ENCODE measurements around the gene AMIGO2. TPM values are rescaled to one million over a fixed set of nuclear protein-coding genes. Genes with fewer than 3 reads are reported as not detected.
"Not testable (repeated sequence)": the region's sequence is repeated elsewhere in the genome, so short reads cannot be mapped to it uniquely, and the experiment has no call there.

Gene AMIGO2
- 35.3 and 40.9 TPM in 2 replicates for total RNA-seq

- DNase-seq (ENCODE audit: extremely low read depth, low read depth, low spot score), result no peak
These were observed at the start of gene AMIGO2, which contains the start of gene PCED1B for GRCh38 chr12:47079468-47079980. AMIGO2 (minus strand) TSS chr12:47079959; CDS start chr12:47079002, 957 bp downstream. PCED1B (plus strand) TSS chr12:47079621; CDS start chr12:47235064, 155,443 bp downstream.

GRCh38 chr12:47126246-47126645 is 46.5 kb upstream of the AMIGO2 start:
- no peak for DNase-seq (ENCODE audit: extremely low read depth, low read depth, low spot score)

GRCh38 chr12:47124451-47124850 is 44.7 kb upstream of the AMIGO2 start:
- DNase-seq (ENCODE audit: extremely low read depth, low read depth, low spot score), result no peak

- DNase-seq (ENCODE audit: extremely low read depth, low read depth, low spot score), result no peak
These were observed 44.0 kb upstream of the AMIGO2 start for GRCh38 chr12:47123730-47124129.

GRCh38 chr12:47122602-47123001 is 42.8 kb upstream of the AMIGO2 start:
- DNase-seq (ENCODE audit: extremely low read depth, low read depth, low spot score), result no peak

GRCh38 chr12:47121146-47121545 is 41.4 kb upstream of the AMIGO2 start:
- no peak for DNase-seq (ENCODE audit: extremely low read depth, low read depth, low spot score)

- no peak for DNase-seq (ENCODE audit: extremely low read depth, low read depth, low spot score)
These were observed 41.0 kb upstream of the AMIGO2 start for GRCh38 chr12:47120736-47121135.

- DNase-seq (ENCODE audit: extremely low read depth, low read depth, low spot score), result not testable (repeated sequence)
These were observed 37.5 kb upstream of the AMIGO2 start for GRCh38 chr12:47117305-47117704.

- no peak for DNase-seq (ENCODE audit: extremely low read depth, low read depth, low spot score)
These were observed 34.7 kb upstream of the AMIGO2 start for GRCh38 chr12:47114481-47114892.

GRCh38 chr12:47112679-47113078 is 32.9 kb upstream of the AMIGO2 start:
- no peak for DNase-seq (ENCODE audit: extremely low read depth, low read depth, low spot score)

GRCh38 chr12:47111854-47112253 is 32.1 kb upstream of the AMIGO2 start:
- no peak for DNase-seq (ENCODE audit: extremely low read depth, low read depth, low spot score)

GRCh38 chr12:47111392-47111778 is 31.6 kb upstream of the AMIGO2 start:
- DNase-seq (ENCODE audit: extremely low read depth, low read depth, low spot score), result no peak

GRCh38 chr12:47110718-47111391 is 31.1 kb upstream of the AMIGO2 start:
- DNase-seq (ENCODE audit: extremely low read depth, low read depth, low spot score), result no peak

GRCh38 chr12:47110011-47110541 is 30.3 kb upstream of the AMIGO2 start:
- DNase-seq (ENCODE audit: extremely low read depth, low read depth, low spot score), result no peak

GRCh38 chr12:47107926-47108325 is 28.2 kb upstream of the AMIGO2 start:
- DNase-seq (ENCODE audit: extremely low read depth, low read depth, low spot score), result no peak

- no peak for DNase-seq (ENCODE audit: extremely low read depth, low read depth, low spot score)
These were observed 27.7 kb upstream of the AMIGO2 start for GRCh38 chr12:47107446-47107845.

- DNase-seq (ENCODE audit: extremely low read depth, low read depth, low spot score), result no peak
These were observed 26.3 kb upstream of the AMIGO2 start for GRCh38 chr12:47105914-47106674.

GRCh38 chr12:47102845-47103651 is 23.3 kb upstream of the AMIGO2 start:
- DNase-seq (ENCODE audit: extremely low read depth, low read depth, low spot score), result no peak

- DNase-seq (ENCODE audit: extremely low read depth, low read depth, low spot score), result no peak
These were observed 22.6 kb upstream of the AMIGO2 start for GRCh38 chr12:47102406-47102805.

- DNase-seq (ENCODE audit: extremely low read depth, low read depth, low spot score), result no peak
These were observed 20.4 kb upstream of the AMIGO2 start for GRCh38 chr12:47100160-47100559.

- no peak for DNase-seq (ENCODE audit: extremely low read depth, low read depth, low spot score)
These were observed 19.9 kb upstream of the AMIGO2 start for GRCh38 chr12:47099610-47100009.
